OCI-LY7 (cell line): ENCODE results near the gene WDR86.

ENCODE experiments used
- EZH2phosphoT487 ChIP-seq: fragments of 200-600 bp; sonication (generic); IDR thresholded peaks from 2 replicates; pipeline ENCODE4 v1.6.1; 2018; ENCODE audit warnings: low read depth, borderline replicate concordance, mild to moderate bottlenecking, mixed run types, antibody characterized with exemption, low read length, moderate library complexity, mixed read lengths
- TF ChIP-seq, protein P1 (sequence below): fragments of 200-600 bp; sonication (generic); conservative IDR thresholded peaks from 2 replicates; pipeline ENCODE4 v1.5.1; 2014; ENCODE audit warnings: mild to moderate bottlenecking, antibody characterized with exemption, low read length, moderate library complexity, mixed read lengths

DNA sequence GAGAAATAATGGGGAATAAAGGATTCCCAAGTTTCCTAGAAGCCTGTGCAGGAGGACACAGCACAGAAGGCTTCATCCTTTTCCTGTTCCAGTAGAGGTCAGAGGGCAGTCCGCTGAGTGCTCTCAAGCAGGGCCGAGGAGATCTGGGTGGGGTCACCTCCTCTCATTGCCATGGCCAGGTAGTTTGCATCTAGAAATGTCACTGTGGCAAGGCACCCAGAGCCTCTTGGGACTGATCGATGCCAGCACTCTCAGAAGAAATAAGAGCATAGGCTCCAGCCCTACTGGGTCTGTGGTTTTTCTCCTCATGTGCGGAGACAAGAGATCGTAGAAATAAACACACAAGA lies 60.4 kb downstream of the WDR86 start:
- TF ChIP-seq, protein P1, sequence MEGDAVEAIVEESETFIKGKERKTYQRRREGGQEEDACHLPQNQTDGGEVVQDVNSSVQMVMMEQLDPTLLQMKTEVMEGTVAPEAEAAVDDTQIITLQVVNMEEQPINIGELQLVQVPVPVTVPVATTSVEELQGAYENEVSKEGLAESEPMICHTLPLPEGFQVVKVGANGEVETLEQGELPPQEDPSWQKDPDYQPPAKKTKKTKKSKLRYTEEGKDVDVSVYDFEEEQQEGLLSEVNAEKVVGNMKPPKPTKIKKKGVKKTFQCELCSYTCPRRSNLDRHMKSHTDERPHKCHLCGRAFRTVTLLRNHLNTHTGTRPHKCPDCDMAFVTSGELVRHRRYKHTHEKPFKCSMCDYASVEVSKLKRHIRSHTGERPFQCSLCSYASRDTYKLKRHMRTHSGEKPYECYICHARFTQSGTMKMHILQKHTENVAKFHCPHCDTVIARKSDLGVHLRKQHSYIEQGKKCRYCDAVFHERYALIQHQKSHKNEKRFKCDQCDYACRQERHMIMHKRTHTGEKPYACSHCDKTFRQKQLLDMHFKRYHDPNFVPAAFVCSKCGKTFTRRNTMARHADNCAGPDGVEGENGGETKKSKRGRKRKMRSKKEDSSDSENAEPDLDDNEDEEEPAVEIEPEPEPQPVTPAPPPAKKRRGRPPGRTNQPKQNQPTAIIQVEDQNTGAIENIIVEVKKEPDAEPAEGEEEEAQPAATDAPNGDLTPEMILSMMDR: no peak
- no peak for TF ChIP-seq EZH2phosphoT487
